Tibial nerve (tissue), 3 donors: ENCODE data around the gene AGBL1.

Experiments used
- CTCF ChIP-seq, 5 experiments: fragments of 200-600 bp in 3 of 5; fragments of 450-650 bp in 2 of 5; sonication (generic) in 3 of 5; IDR thresholded peaks; one replicate each; pipeline ENCODE4 v1.5.1; 2016 to 2019; ENCODE audit warnings: antibody characterized with exemption in 5 of 5, mild to moderate bottlenecking in 3 of 5, moderate library complexity in 2 of 5
- POLR2A ChIP-seq, 2 donors: fragments of 450-650 bp; IDR thresholded peaks; one replicate each; pipeline ENCODE4 v1.6.1; 2017; ENCODE audit warnings: antibody characterized with exemption in 2 of 2, mild to moderate bottlenecking in 2 of 2, moderate library complexity in 2 of 2

- no peak for TF ChIP-seq POLR2A (IDR thresholded peaks at IDR 0.05)
- TF ChIP-seq CTCF (IDR thresholded peaks at IDR 0.05), result no peak
Observed at GRCh38 chr15:86964271-86964670, 884.6 kb downstream of the AGBL1 start.
